ENCODE measurements around the gene NDOR1.

- TF ChIP-seq CTCF (IDR thresholded peaks at IDR 0.05) (no peak), POLR2A (IDR thresholded peaks at IDR 0.05) (no peak)
Observed at GRCh38 chr9:137182836-137183235, 22.7 kb upstream of the NDOR1 start.

Measured in thyroid gland (tissue), 4 donors.